ENCODE measurements around the gene RIPK4. TPM values are rescaled to one million over a fixed set of nuclear protein-coding genes. Genes with fewer than 3 reads are reported as not detected.

The RIPK4 gene
- total RNA-seq, 1 experiment from 2014 or later = 20.1 TPM

GRCh38 chr21:41711416-41712007 is 55.3 kb downstream of the RIPK4 start (continued):
- TF ChIP-seq ZNF232 (CRISPR knock-in tag; IDR thresholded peaks at IDR 0.05) = no peak
- TF ChIP-seq ZNF532 (CRISPR knock-in tag; IDR thresholded peaks at IDR 0.05; ENCODE audit: borderline replicate concordance) = no peak
- TF ChIP-seq ZNF138 (CRISPR knock-in tag; conservative IDR thresholded peaks at IDR 0.05) = no peak
- no peak for TF ChIP-seq GRHL2 (CRISPR knock-in tag; IDR thresholded peaks at IDR 0.05; ENCODE audit: insufficient replicate concordance, severe bottlenecking)
- TF ChIP-seq USF2 (CRISPR knock-in tag; IDR thresholded peaks at IDR 0.05) = no peak
- no peak for TF ChIP-seq PRDM15 (CRISPR knock-in tag; IDR thresholded peaks at IDR 0.05)
- TF ChIP-seq ARID4B (CRISPR knock-in tag; IDR thresholded peaks at IDR 0.05; ENCODE audit: borderline replicate concordance) = no peak
- TF ChIP-seq ERG (CRISPR knock-in tag; IDR thresholded peaks at IDR 0.05) = no peak
- TF ChIP-seq NFATC4 (CRISPR knock-in tag; IDR thresholded peaks at IDR 0.05) = no peak

- DNase-seq (ENCODE audit: low spot score) = no peak
- H3K4me1 Mint-ChIP-seq = peaks cover 39% of the 10 kb centered on the region
- TF ChIP-seq FOXP1 (CRISPR knock-in tag; IDR thresholded peaks at IDR 0.05; ENCODE audit: borderline replicate concordance) (peak; percentile 27; the same call in 1 of the 2 replicates), RELA (CRISPR knock-in tag; IDR thresholded peaks at IDR 0.05; ENCODE audit: borderline replicate concordance) (no peak), FOXK1 (CRISPR knock-in tag; IDR thresholded peaks at IDR 0.05) (no peak), ZNF121 (CRISPR knock-in tag; IDR thresholded peaks at IDR 0.05) (no peak)
- ATAC-seq = no peak
- POLR2A ChIA-PET = no interaction called here
- H3K27ac Mint-ChIP-seq = no peak overlapping the region
- no peaks in the 10 kb centered on the region for H3K36me3 Mint-ChIP-seq
- no peak overlapping the region for H3K4me3 Mint-ChIP-seq
- CTCF ChIA-PET = interaction anchor here (0.8 to 0.9 kb wide), 2 partner anchors 67 to 98 kb away, joined by 3 read pairs; no protein-coding TSS in a partner anchor
- peaks cover 7% of the 10 kb centered on the region for H3K27me3 Mint-ChIP-seq (ENCODE audit: low read depth)
- H3K9me3 Mint-ChIP-seq = no peaks in the 10 kb centered on the region
These were observed 56.1 kb downstream of the RIPK4 start for GRCh38 chr21:41710823-41711160.
